GM23338 (cell line): ENCODE data around the gene SLC35A2. TPM values are rescaled to one million over a fixed set of nuclear protein-coding genes. Genes with fewer than 3 reads are reported as not detected.
"Not testable (repeated sequence)": the region's sequence is repeated elsewhere in the genome, so short reads cannot be mapped to it uniquely, and the experiment has no call there.

Experiments
- ATAC-seq: fragments of 200-7000 bp; cut with Tn5 transposase; 3 replicates; pipeline ENCODE4 v1.9.1; 2020
- DNase-seq: peaks from one replicate; pipeline ENCODE4 v3.0.0-alpha.2; 2015; ENCODE audit warnings: low spot score
- H2AFZ ChIP-seq: fragments of 200-600 bp; sonication (generic); 2 replicates; pipeline ENCODE4 v1.8.0; 2016; ENCODE audit warnings: antibody characterized with exemption, mild to moderate bottlenecking, moderate library complexity
- H3F3A ChIP-seq: fragments of 200-600 bp; sonication (generic); replicated peaks from 2 replicates; pipeline ENCODE4 v1.8.0; 2017; ENCODE audit warnings: antibody characterized with exemption, mixed run types, low read depth
- H3K27ac ChIP-seq: fragments of 200-600 bp; sonication (generic); 2 replicates; pipeline ENCODE4 v1.6.1; 2016; ENCODE audit warnings: low read depth
- H3K27me3 ChIP-seq: fragments of 200-600 bp; sonication (generic); 2 replicates; pipeline ENCODE4 v1.8.0; 2016; ENCODE audit warnings: mild to moderate bottlenecking, mixed run types, moderate library complexity; ENCODE audit not compliant: insufficient read depth
- H3K36me3 ChIP-seq: fragments of 200-600 bp; sonication (generic); 2 replicates; pipeline ENCODE4 v1.8.0; 2016; ENCODE audit warnings: mild to moderate bottlenecking; ENCODE audit not compliant: insufficient read depth
- H3K4me1 ChIP-seq: fragments of 200-600 bp; sonication (generic); 2 replicates; pipeline ENCODE4 v1.8.0; 2016; ENCODE audit warnings: mild to moderate bottlenecking, moderate library complexity; ENCODE audit not compliant: insufficient read depth
- H3K4me2 ChIP-seq: fragments of 200-600 bp; sonication (generic); 2 replicates; pipeline ENCODE4 v1.7.1; 2017; ENCODE audit warnings: mixed run types
- H3K4me3 ChIP-seq: fragments of 200-600 bp; sonication (generic); 2 replicates; pipeline ENCODE4 v1.6.1; 2016; ENCODE audit warnings: mixed run types
- H3K79me2 ChIP-seq: fragments of 200-600 bp; sonication (generic); replicated peaks from 2 replicates; pipeline ENCODE4 v1.8.0; 2017; ENCODE audit warnings: mild to moderate bottlenecking; ENCODE audit not compliant: insufficient read depth
- H3K9me2 ChIP-seq: fragments of 200-600 bp; sonication (generic); 2 replicates; pipeline ENCODE4 v1.8.0; 2017; ENCODE audit not compliant: insufficient read depth
- H4K20me1 ChIP-seq: fragments of 200-600 bp; sonication (generic); replicated peaks from 2 replicates; pipeline ENCODE4 v1.8.0; 2017; ENCODE audit warnings: mild to moderate bottlenecking; ENCODE audit not compliant: insufficient read depth
- H3K27ac Mint-ChIP-seq: 2 replicates; pipeline ENCODE4 v1.8.0; 2020; ENCODE audit warnings: inconsistent platforms, mild to moderate bottlenecking, moderate library complexity, mixed read lengths
- H3K27me3 Mint-ChIP-seq: 3 replicates; pipeline ENCODE4 v1.8.0; 2022; ENCODE audit warnings: low read depth, mild to moderate bottlenecking, moderate library complexity, mixed read lengths, inconsistent platforms; ENCODE audit not compliant: insufficient read depth, poor library complexity
- H3K36me3 Mint-ChIP-seq: 3 replicates; pipeline ENCODE4 v1.8.0; 2021; ENCODE audit warnings: low read depth, mild to moderate bottlenecking, inconsistent platforms, moderate library complexity, mixed read lengths
- H3K4me1 Mint-ChIP-seq: 3 replicates; pipeline ENCODE4 v1.8.0; 2020; ENCODE audit warnings: mild to moderate bottlenecking, inconsistent platforms, mixed read lengths
- H3K4me3 Mint-ChIP-seq: 3 replicates; pipeline ENCODE4 v1.8.0; 2021; ENCODE audit warnings: moderate library complexity, mild to moderate bottlenecking, inconsistent platforms, mixed read lengths
- H3K9me3 Mint-ChIP-seq: 3 replicates; pipeline ENCODE4 v1.8.0; 2020; ENCODE audit warnings: moderate library complexity, mild to moderate bottlenecking, inconsistent platforms, mixed read lengths
- EZH2 ChIP-seq: fragments of 200-600 bp; sonication (generic); IDR thresholded peaks from one replicate; pipeline ENCODE4 v1.8.0; 2017; ENCODE audit warnings: antibody characterized with exemption, mild to moderate bottlenecking, low read depth; ENCODE audit not compliant: unreplicated experiment
- NANOG ChIP-seq: IDR thresholded peaks from 2 replicates; pipeline ENCODE4 v1.6.1; 2016; ENCODE audit warnings: antibody characterized with exemption, borderline replicate concordance
- POLR2AphosphoS5 ChIP-seq: IDR thresholded peaks from 2 replicates; pipeline ENCODE4 v1.6.1; 2016; ENCODE audit warnings: antibody characterized with exemption, low read depth
- polyA plus RNA-seq: library from polyadenylated mRNA; unstranded; fragments of >200 nt; fragmentation: Nextera tagmentation; extraction: Ambion mirVana; gene quantifications from 2 replicates; pipeline ENCODE4 v1.2.1, GENCODE V29; 2016
- total RNA-seq: library from RNA; depleted of rRNA; stranded (reverse); fragments of >200 nt; shearing (Covaris generic); gene quantifications from 2 replicates; pipeline ENCODE4 v1.2.3, GENCODE V29; 2014
- TF ChIP-seq, protein P1 (sequence below): IDR thresholded peaks from one replicate; pipeline ENCODE4 v1.6.1; 2018; ENCODE audit warnings: antibody characterized with exemption; ENCODE audit not compliant: unreplicated experiment
- TF ChIP-seq, protein P2 (sequence below): IDR thresholded peaks from 2 replicates; pipeline ENCODE4 v1.6.1; 2016; ENCODE audit warnings: antibody characterized with exemption

SLC35A2 gene
- total and polyA plus RNA-seq, 2 experiments from 2014 or later: 13.0 to 16.4 TPM

DNA sequence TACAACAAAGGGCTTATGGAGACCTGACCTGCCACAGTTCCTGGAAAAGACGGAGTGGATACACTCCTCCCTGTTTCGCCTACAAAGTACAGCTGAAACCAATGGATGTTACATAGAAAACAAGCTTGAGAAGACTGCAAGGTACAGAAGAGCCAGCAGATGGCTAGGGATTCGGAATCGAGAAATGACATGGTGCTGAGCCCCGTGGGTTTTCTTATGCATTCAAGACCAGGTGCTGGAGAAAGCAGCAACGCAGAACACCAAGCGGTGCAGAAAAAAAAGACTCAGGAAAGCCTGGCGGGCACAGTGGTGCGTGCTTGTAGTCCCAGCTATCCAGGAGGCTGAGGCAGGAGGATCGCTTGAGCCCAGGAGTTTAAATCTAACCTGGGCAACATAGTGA lies 27.7 kb downstream of the SLC35A2 start (continued):
- TF ChIP-seq, protein P1, sequence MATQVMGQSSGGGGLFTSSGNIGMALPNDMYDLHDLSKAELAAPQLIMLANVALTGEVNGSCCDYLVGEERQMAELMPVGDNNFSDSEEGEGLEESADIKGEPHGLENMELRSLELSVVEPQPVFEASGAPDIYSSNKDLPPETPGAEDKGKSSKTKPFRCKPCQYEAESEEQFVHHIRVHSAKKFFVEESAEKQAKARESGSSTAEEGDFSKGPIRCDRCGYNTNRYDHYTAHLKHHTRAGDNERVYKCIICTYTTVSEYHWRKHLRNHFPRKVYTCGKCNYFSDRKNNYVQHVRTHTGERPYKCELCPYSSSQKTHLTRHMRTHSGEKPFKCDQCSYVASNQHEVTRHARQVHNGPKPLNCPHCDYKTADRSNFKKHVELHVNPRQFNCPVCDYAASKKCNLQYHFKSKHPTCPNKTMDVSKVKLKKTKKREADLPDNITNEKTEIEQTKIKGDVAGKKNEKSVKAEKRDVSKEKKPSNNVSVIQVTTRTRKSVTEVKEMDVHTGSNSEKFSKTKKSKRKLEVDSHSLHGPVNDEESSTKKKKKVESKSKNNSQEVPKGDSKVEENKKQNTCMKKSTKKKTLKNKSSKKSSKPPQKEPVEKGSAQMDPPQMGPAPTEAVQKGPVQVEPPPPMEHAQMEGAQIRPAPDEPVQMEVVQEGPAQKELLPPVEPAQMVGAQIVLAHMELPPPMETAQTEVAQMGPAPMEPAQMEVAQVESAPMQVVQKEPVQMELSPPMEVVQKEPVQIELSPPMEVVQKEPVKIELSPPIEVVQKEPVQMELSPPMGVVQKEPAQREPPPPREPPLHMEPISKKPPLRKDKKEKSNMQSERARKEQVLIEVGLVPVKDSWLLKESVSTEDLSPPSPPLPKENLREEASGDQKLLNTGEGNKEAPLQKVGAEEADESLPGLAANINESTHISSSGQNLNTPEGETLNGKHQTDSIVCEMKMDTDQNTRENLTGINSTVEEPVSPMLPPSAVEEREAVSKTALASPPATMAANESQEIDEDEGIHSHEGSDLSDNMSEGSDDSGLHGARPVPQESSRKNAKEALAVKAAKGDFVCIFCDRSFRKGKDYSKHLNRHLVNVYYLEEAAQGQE: no peak
- TF ChIP-seq EZH2: no peak

DNA sequence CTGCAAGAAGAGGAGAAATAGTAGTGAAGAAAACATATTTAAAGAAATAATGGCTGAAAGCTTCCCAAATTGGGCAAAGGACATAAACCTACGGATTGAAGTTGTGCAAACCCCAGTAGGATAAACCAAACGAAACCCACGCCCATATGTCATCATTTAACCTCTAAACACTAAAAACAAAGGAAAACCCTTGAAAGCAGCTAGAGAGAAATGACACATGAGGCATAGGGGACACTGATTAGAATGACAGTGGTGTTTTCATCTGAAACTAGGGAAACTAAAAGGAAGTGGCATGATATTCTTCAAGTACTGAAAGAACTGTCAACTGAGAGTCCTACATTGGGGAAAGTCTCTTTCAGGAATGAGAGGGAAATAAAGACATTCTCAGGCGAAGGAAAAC lies 34.5 kb downstream of the SLC35A2 start:
- H3K27ac ChIP-seq, H3K27me3 ChIP-seq, H3F3A ChIP-seq, H4K20me1 ChIP-seq, H3K9me3 Mint-ChIP-seq, H3K27me3 Mint-ChIP-seq, H3K4me1 ChIP-seq, H2AFZ ChIP-seq, H3K4me1 Mint-ChIP-seq, H3K9me2 ChIP-seq, H3K4me3 ChIP-seq, H3K79me2 ChIP-seq, H3K4me3 Mint-ChIP-seq, H3K36me3 Mint-ChIP-seq, ATAC-seq, H3K36me3 ChIP-seq, DNase-seq, H3K4me2 ChIP-seq, H3K27ac Mint-ChIP-seq: not testable (repeated sequence)

DNA sequence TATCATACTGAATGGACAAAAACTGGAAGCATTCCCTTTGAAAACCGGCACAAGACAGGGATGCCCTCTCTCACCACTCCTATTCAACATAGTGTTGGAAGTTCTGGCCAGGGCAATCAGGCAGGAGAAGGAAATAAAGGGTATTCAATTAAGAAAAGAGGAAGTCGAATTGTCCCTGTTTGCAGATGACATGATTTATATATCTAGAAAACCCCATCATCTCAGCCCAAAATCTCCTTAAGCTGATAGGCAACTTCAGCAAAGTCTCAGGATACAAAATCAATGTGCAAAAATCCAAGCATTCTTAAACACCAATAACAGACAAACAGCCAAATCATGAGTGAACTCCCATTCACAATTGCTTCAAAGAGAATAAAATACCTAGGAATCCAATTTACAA lies 39.4 kb downstream of the SLC35A2 start:
- not testable (repeated sequence) for H3K4me3 Mint-ChIP-seq

DNA sequence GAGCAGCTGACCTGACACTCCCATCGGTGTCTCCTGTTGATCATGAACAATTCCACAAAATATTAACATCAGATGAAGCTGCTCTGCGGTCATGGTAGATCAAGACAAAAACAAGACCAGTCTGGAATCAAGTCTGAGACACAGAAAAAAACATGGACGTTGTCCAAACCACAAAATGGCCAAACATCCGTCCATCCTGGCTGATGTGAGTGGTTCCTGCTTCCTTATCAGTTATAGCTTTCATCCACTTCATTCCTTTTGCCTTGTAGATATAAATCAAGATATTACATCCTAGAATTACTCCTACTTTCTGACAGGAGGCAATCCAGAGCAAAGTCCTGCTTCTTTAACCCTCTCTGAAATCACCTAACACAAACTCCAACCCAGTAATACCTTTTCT lies 47.2 kb downstream of the SLC35A2 start:
- H3K27ac Mint-ChIP-seq: no peak overlapping the region
- H3K4me1 ChIP-seq: no peaks in the 10 kb centered on the region
- H3K79me2 ChIP-seq: no peaks in the 10 kb centered on the region
- H3K4me3 ChIP-seq: no peak overlapping the region
- H3K4me3 Mint-ChIP-seq: no peak overlapping the region
- no peaks in the 10 kb centered on the region for H3K36me3 Mint-ChIP-seq
- TF ChIP-seq, protein P2, sequence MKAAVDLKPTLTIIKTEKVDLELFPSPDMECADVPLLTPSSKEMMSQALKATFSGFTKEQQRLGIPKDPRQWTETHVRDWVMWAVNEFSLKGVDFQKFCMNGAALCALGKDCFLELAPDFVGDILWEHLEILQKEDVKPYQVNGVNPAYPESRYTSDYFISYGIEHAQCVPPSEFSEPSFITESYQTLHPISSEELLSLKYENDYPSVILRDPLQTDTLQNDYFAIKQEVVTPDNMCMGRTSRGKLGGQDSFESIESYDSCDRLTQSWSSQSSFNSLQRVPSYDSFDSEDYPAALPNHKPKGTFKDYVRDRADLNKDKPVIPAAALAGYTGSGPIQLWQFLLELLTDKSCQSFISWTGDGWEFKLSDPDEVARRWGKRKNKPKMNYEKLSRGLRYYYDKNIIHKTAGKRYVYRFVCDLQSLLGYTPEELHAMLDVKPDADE: no peak
- TF ChIP-seq NANOG: no peak
- no peak for TF ChIP-seq POLR2AphosphoS5
- ATAC-seq (no peak), DNase-seq (no peak)
- H3K27me3 ChIP-seq: no peaks in the 10 kb centered on the region
- no peak overlapping the region for H2AFZ ChIP-seq
- H3K4me2 ChIP-seq: no peak overlapping the region
- no peaks in the 10 kb centered on the region for H3K36me3 ChIP-seq
- H3K27me3 Mint-ChIP-seq: peaks cover 1% of the 10 kb centered on the region
- peaks cover 5% of the 10 kb centered on the region; the same call in 1 of the 3 replicates for H3K4me1 Mint-ChIP-seq
- H4K20me1 ChIP-seq: no peaks in the 10 kb centered on the region
- no peak overlapping the region for H3K27ac ChIP-seq
- H3K9me3 Mint-ChIP-seq: no peaks in the 10 kb centered on the region
- no peaks in the 10 kb centered on the region for H3F3A ChIP-seq
- H3K9me2 ChIP-seq: no peaks in the 10 kb centered on the region

More for the DNA sequence above, 39.4 kb downstream of the SLC35A2 start:
- H3K27ac Mint-ChIP-seq, H3K27me3 ChIP-seq, H3K4me3 ChIP-seq, H3K36me3 ChIP-seq, H2AFZ ChIP-seq, H3K9me3 Mint-ChIP-seq, ATAC-seq, H3K9me2 ChIP-seq, DNase-seq, H3K4me2 ChIP-seq, H3K36me3 Mint-ChIP-seq, H3K27me3 Mint-ChIP-seq, H3K4me1 Mint-ChIP-seq, H3F3A ChIP-seq, H3K79me2 ChIP-seq, H4K20me1 ChIP-seq, H3K27ac ChIP-seq, H3K4me1 ChIP-seq: not testable (repeated sequence)
